BJ (cell line): ENCODE results near the gene STRN4. TPM values are rescaled to one million over a fixed set of nuclear protein-coding genes. Genes with fewer than 3 reads are reported as not detected.

Experiments used
- CTCF ChIA-PET: fragments of 350-600 bp; formaldehyde crosslinking; extraction: SDS; loops from one replicate; lab custom pipeline; 2021; ENCODE audit warnings: antibody characterized with exemption, inconsistent platforms; lab: Yijun Ruan, JAX
- POLR2A ChIA-PET: fragments of 300-600 bp; sonication (Branson Sonifier 250); formaldehyde crosslinking; extraction: SDS; loops from one replicate; lab custom pipeline; 2021; ENCODE audit warnings: antibody characterized with exemption; lab: Charles Lee
- DNase-seq: peaks from one replicate; pipeline ENCODE4 v3.0.0-alpha.2; 2011; ENCODE audit warnings: low read depth
- H3K27me3 ChIP-seq: 2 replicates; pipeline ENCODE4 v1.6.0; 2011; ENCODE audit warnings: low read length; ENCODE audit not compliant: control insufficient read depth, insufficient read depth
- H3K36me3 ChIP-seq: 2 replicates; pipeline ENCODE4 v1.5.1; 2011; ENCODE audit warnings: low read length; ENCODE audit not compliant: control insufficient read depth, insufficient read depth
- H3K4me3 ChIP-seq: 2 replicates; pipeline ENCODE4 v1.5.1; 2011; ENCODE audit warnings: low read depth, mild to moderate bottlenecking, control low read depth, low read length
- polyA plus RNA-seq: library from polyadenylated mRNA; depleted of rRNA; stranded (reverse); fragments of >200 nt; gene quantifications from 2 replicates; pipeline ENCODE4 v1.2.3, GENCODE V29; 2011
- TF ChIP-seq, protein P1 (sequence below): IDR thresholded peaks from 2 replicates; pipeline ENCODE4 v1.5.1; 2011; ENCODE audit warnings: low read depth, mild to moderate bottlenecking, control low read depth, inconsistent platforms, low read length, moderate library complexity; ENCODE audit not compliant: insufficient read depth

The STRN4 gene
- polyA plus RNA-seq, 1 experiment = 78.6 TPM

DNA sequence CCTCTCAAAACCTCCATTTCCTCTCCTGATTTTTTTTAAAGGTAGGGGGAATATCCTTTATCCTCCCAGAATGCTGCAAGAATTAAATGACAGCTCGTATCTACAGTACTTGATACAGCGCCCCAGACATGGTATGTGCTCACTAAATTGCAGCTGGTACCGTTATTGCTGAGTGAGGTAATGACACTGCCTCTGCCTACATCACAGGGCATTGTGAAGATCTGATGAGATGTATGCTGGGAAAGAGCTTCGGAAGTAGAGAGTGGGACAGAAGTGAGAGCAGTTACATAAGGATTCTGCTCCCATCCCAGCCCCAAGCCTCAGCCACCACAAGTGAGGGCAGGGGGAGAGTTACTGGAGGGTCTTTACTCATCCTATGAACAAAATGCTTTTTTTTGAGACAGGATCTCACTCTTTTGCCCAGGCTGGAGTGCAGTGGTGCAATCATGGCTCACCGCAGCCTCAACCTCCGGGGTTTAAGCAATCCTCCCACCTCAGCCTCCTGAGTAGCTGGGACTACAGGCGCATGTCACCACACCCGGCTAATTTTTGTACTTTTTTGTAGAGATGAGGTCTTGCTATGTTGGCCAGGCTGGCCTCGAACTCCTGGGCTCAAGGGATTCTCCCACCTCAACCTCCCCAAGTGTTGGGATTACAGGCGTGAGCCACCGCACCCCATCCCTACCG lies 2.1 kb downstream of the STRN4 start:
- POLR2A ChIA-PET = interaction anchor here (0.6 kb wide), 1 partner anchor 144 kb away, joined by 9 read pairs; no protein-coding TSS in a partner anchor
- Histone ChIP-seq H3K4me3 (no peak overlapping the region), H3K27me3 (no peaks in the 10 kb centered on the region), H3K36me3 (peaks cover 8% of the 10 kb centered on the region)
- CTCF ChIA-PET = interaction anchor here (0.6 to 9.6 kb wide), 5 partner anchors 9 to 97 kb away, joined by 3 to 77 read pairs (median 4); no protein-coding TSS in a partner anchor
- TF ChIP-seq, protein P1, sequence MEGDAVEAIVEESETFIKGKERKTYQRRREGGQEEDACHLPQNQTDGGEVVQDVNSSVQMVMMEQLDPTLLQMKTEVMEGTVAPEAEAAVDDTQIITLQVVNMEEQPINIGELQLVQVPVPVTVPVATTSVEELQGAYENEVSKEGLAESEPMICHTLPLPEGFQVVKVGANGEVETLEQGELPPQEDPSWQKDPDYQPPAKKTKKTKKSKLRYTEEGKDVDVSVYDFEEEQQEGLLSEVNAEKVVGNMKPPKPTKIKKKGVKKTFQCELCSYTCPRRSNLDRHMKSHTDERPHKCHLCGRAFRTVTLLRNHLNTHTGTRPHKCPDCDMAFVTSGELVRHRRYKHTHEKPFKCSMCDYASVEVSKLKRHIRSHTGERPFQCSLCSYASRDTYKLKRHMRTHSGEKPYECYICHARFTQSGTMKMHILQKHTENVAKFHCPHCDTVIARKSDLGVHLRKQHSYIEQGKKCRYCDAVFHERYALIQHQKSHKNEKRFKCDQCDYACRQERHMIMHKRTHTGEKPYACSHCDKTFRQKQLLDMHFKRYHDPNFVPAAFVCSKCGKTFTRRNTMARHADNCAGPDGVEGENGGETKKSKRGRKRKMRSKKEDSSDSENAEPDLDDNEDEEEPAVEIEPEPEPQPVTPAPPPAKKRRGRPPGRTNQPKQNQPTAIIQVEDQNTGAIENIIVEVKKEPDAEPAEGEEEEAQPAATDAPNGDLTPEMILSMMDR = no peak
- no peak for DNase-seq

- Histone ChIP-seq H3K36me3 (peaks cover 8% of the 10 kb centered on the region), H3K27me3 (no peaks in the 10 kb centered on the region), H3K4me3 (no peak overlapping the region)
- no peak for DNase-seq
- CTCF ChIA-PET = interaction anchor here (0.7 to 9.6 kb wide), 4 partner anchors 12 to 248 kb away, joined by 3 to 77 read pairs (median 3); no protein-coding TSS in a partner anchor
- POLR2A ChIA-PET = no interaction called here
- TF ChIP-seq, protein P1 = no peak
Measured at GRCh38 chr19:46742926-46743480, 3.2 kb downstream of the STRN4 start.

- ChIA-PET POLR2A (no interaction called here), CTCF (interaction anchor here (0.7 to 9.6 kb wide), 5 partner anchors 9 to 127 kb away, joined by 3 to 77 read pairs (median 4); no protein-coding TSS in a partner anchor)
- TF ChIP-seq, protein P1 = no peak
- no peak for DNase-seq
- H3K36me3 ChIP-seq = peaks cover 20% of the 10 kb centered on the region
- H3K4me3 ChIP-seq = no peak overlapping the region
- no peaks in the 10 kb centered on the region for H3K27me3 ChIP-seq
Measured at GRCh38 chr19:46741447-46741846, 4.8 kb downstream of the STRN4 start.

- Histone ChIP-seq H3K4me3 (no peak overlapping the region), H3K27me3 (no peaks in the 10 kb centered on the region), H3K36me3 (peaks cover 20% of the 10 kb centered on the region)
- CTCF ChIA-PET = interaction anchor here (0.9 to 9.6 kb wide), 3 partner anchors 10 to 23 kb away, joined by 3 to 77 read pairs (median 4); no protein-coding TSS in a partner anchor
- POLR2A ChIA-PET = no interaction called here
- TF ChIP-seq, protein P1 = no peak
- no peak for DNase-seq
Measured at GRCh38 chr19:46739290-46739771, 6.9 kb downstream of the STRN4 start.

GRCh38 chr19:46737761-46738171 lies 8.5 kb downstream of the STRN4 start:
- no peak for DNase-seq
- ChIA-PET CTCF (interaction anchor here (1.6 to 9.6 kb wide), 3 partner anchors 9 to 34 kb away, joined by 4 to 77 read pairs (median 8); no protein-coding TSS in a partner anchor), POLR2A (no interaction called here)
- TF ChIP-seq, protein P1 = no peak
- H3K36me3 ChIP-seq = peaks cover 31% of the 10 kb centered on the region
- H3K27me3 ChIP-seq = no peaks in the 10 kb centered on the region
- no peak overlapping the region for H3K4me3 ChIP-seq
